Stimulated activated CD4-positive, alpha-beta T cell treated with anti-CD3 and anti-CD28 coated beads, Interleukin-15, amount 100 ng/mL, for 1 hour (primary cell): Measurements from ENCODE around the gene PRPH2.

Experiments
- DNase-seq, 2 donors: peaks; one replicate each; pipeline ENCODE4 v3.0.0-alpha.2; 2020; ENCODE audit warnings: low read depth in 1 of 2, low spot score in 1 of 2

PRPH2 gene

GRCh38 chr6:42722497-42722896 is at the start of gene PRPH2:
PRPH2 (minus strand) TSS chr6:42722597; CDS start chr6:42722334, 263 bp downstream.
- no peak for DNase-seq

DNA sequence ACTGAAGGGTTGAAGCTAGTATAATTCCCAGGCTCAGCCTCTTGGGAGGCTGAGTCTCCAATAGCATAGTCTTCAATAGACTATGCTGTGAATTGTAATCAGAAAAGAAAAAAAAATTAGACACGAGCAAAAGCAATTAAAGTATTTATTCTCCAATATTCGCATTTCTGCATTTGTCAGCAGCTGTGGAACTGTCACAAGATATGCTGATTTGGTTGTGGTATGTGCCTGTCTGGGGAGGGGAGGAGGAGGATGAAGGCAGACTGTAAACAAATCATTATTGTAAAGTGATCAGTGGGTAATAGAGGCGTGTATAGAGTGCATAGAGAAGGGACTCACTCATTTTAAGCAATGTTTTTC is 49.3 kb upstream of the PRPH2 start:
- DNase-seq = no peak

GRCh38 chr6:42769836-42770235 is 47.4 kb upstream of the PRPH2 start:
- DNase-seq = no peak

GRCh38 chr6:42769051-42769450 is 46.7 kb upstream of the PRPH2 start:
- DNase-seq = no peak

- no peak for DNase-seq
Measured at GRCh38 chr6:42766163-42766670, 43.8 kb upstream of the PRPH2 start.

GRCh38 chr6:42764911-42765648 is 42.7 kb upstream of the PRPH2 start:
- no peak for DNase-seq

DNA sequence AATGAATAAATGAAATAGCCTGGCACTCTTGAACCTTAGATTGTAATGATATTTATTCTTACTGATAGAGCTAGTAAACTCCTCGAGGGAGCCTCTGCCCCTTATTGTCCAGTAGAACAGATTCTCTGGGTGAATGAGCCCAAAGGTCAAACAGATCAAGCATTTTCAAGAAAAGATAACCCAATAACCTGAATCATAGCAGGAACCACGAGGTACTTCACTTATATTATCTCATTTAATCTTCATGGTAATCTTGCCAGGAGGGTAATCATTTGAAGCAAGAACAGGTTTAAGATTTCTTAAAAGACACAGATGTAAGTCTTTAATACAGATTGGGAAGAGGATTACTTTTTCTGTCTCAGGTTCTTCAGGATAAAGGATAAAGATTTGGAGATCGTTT is 40.6 kb upstream of the PRPH2 start:
- no peak for DNase-seq

DNA sequence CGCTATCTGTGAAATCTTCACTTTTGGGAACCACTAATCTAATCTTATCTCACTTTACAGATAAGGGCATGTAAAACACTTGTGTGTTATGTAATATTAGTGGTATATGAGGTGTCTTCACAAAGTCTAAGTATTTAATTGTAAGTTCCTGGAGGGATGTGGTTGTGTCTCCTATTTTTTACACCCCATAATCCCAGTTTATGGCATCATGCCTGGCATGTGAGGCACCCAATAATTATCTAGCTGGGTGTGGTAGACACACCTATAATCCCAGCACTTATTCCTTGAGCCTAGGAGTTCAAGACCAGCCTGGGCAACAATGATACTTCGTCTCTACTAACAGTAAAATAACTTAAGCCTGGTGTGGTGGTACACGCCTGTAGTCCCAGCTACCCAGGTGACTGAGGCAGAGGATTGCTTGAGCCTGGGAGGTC is 40.0 kb upstream of the PRPH2 start:
- DNase-seq = no peak

GRCh38 chr6:42761287-42762067 is 39.1 kb upstream of the PRPH2 start:
- no peak for DNase-seq

DNA sequence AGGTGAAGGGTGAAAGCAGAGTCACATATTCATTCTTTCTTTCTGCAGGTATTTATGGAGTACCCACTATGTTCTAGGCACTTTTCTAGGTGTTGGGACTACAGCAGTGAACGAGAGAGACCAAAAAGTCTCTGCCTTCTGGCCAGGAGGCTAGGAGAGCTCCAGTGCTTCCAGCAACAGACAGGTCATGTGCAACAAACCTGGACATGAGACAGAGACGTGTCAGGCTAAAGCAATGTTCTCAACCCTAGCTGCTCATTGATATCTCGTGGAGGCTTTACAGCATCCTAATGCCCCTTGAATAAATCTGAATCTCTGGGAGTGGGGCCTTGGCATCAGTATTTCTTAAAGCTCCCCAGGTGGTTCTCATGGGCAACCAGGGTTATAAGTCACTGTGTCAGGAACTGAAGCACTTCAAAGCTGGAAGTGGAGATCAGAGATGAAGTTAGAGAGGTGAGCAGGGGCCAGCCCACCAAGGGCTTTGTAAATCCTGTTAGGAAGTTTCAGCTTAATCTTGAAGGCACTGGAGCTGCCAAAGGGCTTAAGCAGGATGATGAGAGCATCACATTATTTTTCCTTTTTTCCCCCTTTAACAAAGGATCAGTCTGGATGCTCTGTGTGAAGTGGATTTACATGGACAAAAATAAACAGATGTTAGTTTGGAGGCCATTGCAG is 36.5 kb upstream of the PRPH2 start:
- DNase-seq = no peak

DNA sequence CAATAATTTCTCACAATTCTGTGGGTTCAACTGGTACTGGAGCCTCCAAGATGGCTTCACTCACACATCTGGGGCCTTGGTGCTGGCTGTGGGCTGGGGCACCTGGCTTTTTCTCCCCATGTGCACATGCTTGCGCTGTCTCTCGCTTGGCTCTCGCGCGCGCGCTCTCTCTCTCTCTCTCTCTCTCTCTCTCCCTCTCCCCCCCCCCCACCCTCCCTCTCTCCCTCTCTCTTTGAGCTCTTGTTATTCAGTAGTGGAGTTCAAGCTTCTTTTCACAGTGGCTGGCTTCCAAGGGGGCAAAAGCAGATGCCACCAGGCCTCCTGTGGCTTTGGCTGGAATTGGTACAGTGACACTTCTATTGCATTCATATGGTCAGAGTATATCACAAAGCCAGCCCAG is 34.3 kb upstream of the PRPH2 start:
- DNase-seq = no peak

GRCh38 chr6:42754759-42755158 is 32.4 kb upstream of the PRPH2 start:
- DNase-seq = no peak

GRCh38 chr6:42751055-42751454 is 28.7 kb upstream of the PRPH2 start:
- DNase-seq = no peak

- no peak for DNase-seq
Measured at GRCh38 chr6:42748203-42748898, 26.0 kb upstream of the PRPH2 start.

GRCh38 chr6:42746463-42747391 is 24.3 kb upstream of the PRPH2 start:
- DNase-seq = peak; percentile 62 to 64

- peak; percentile 79 to 82 for DNase-seq
Measured at GRCh38 chr6:42745640-42746462, 23.5 kb upstream of the PRPH2 start, which contains the start of gene TBCC. TBCC (minus strand) TSS chr6:42746103; CDS start chr6:42746073, 30 bp downstream.

DNA sequence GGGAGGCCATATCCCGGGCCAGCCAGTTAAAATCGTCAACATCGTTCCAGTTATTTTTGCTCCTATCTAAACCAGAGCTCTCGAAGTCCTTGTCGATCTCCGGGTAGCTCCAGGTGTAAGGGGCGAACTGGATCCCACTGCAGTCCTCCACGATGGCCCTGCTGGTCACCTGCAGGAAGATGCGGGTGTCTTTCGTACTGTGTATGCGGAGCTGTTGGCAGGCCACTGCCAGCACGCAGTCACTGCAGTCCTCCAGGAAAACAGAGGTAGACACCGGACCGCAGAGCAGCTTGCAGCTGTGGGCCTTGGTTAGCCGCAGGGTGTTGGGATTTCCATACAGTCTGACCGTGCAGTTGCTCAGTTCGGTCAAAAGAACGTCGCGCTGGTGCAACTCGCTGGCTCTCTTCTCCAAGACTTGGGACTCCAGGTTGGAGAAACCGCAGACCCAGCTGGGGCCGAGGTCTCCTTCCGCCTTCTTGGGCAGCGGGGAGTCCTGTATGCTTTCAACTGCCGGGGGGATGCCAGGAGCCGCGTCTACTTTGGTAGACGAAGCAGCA is 22.8 kb upstream of the PRPH2 start:
- no peak for DNase-seq

GRCh38 chr6:42744351-42744893 is 22.0 kb upstream of the PRPH2 start:
- no peak for DNase-seq
